GM10248 (cell line): ENCODE results near the gene MITF.

Experiments used
- CTCF ChIA-PET: fragments of 300-600 bp; sonication (Branson Sonifier 250); formaldehyde crosslinking; extraction: SDS; loops from one replicate; lab custom pipeline; 2021; ENCODE audit warnings: antibody characterized with exemption; lab: Yijun Ruan, JAX
- POLR2A ChIA-PET: fragments of 350-650 bp; sonication (Branson Sonifier 250); formaldehyde crosslinking; extraction: SDS; loops from one replicate; lab custom pipeline; 2020; ENCODE audit warnings: antibody characterized with exemption; lab: Yijun Ruan, JAX
- DNase-seq: peaks from one replicate; pipeline ENCODE4 v3.0.0; 2012; ENCODE audit errors: extremely low spot score
- CTCF ChIP-seq: IDR thresholded peaks from 2 replicates; pipeline ENCODE4 v1.5.1; 2012; ENCODE audit warnings: mild to moderate bottlenecking, low read depth; ENCODE audit errors: extremely low read depth, missing control alignments, control extremely low read depth

The MITF gene

GRCh38 chr3:69941439-69942176 lies 202.3 kb downstream of the MITF start:
- TF ChIP-seq CTCF: no peak
- CTCF ChIA-PET: interaction anchor here (0.8 kb wide), 1 partner anchor 8 kb away, joined by 3 read pairs; no protein-coding TSS in a partner anchor

DNA sequence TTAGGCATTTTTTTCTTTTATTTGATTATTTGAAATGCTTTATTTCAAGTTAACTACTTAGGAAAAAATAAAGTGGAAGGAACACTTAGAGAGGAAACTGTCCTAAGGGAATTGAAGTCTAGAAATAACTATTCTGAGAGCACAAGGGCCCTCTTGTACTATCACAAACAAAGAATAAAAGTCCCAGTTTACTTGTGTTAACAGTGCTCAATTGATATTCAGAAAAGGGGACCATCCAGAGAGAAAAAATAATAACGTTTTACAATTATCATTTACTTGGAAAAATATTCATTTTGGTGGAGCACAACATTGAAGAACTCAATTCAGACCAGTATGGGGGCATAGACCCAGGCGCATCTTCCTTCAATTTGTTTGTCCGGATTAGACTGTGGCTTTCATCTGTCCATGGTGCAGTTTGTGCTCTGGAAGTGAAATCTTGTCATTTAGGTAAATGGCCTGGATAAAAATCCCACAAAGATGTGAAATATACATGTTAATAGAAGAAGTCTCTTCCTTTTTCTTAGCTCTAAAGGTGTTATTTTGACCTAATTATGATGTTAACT lies 205.7 kb downstream of the MITF start:
- ChIA-PET POLR2A (no interaction called here), CTCF (interaction anchor here (1.2 kb wide), 1 partner anchor 9 kb away, joined by 3 read pairs; no protein-coding TSS in a partner anchor)
- no peak for DNase-seq
- TF ChIP-seq CTCF: no peak

More at GRCh38 chr3:69941439-69942176, 202.3 kb downstream of the MITF start:
- DNase-seq: no peak
- POLR2A ChIA-PET: no interaction called here

DNA sequence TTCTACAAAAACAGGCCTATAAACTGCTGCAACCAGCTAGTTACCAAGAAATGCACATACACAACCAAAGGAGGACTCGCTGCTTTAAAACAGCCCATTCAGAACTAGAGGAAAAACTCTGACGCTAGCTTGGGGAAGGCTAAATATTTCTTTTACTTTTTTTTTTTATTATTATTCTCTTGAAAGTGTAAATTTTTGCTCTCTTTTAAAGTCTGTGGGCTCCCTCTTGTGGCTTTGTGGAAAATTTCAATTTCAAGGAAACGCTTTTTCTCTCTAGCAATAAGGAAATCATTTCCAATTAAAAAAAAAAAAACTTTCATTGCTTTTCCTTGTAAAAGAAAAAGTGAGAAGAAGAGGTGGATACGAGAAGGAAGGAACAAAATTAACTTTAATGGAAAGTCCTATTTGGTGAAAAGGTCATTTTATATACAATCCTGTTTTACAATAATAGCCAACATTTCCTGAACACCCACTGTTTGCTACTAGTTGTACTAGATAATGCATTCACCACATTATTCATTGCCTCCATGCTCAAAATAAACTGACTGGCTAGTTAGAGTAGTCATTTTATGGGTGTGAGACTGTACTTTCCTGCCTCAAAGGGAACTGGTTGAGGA lies 209.1 kb downstream of the MITF start:
- POLR2A ChIA-PET: no interaction called here
- DNase-seq: peak; percentile 10
- peak; percentile 20 for TF ChIP-seq CTCF
- CTCF ChIA-PET: interaction anchor here (1.0 to 2.3 kb wide), 3 partner anchors 10 to 787 kb away, joined by 3 to 10 read pairs (median 8); no protein-coding TSS in a partner anchor

DNA sequence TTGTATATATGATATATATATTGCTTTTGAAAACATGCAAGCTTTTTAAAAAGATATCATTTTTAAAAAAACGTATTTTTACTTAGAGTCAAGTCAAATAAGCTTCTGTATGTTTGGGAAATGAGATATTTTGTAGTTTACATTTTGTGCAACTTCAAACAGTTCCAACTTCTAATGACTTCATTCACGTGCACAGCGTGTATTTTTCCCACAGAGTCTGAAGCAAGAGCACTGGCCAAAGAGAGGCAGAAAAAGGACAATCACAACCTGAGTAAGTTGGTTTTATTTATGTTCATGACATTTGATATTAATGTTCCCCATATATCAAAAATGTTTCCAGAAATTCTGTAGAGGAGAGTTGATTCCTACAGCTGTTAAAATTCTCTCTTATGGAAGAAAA lies 212.4 kb downstream of the MITF start:
- no peak for TF ChIP-seq CTCF
- DNase-seq: no peak
- ChIA-PET CTCF (no interaction called here), POLR2A (no interaction called here)

DNA sequence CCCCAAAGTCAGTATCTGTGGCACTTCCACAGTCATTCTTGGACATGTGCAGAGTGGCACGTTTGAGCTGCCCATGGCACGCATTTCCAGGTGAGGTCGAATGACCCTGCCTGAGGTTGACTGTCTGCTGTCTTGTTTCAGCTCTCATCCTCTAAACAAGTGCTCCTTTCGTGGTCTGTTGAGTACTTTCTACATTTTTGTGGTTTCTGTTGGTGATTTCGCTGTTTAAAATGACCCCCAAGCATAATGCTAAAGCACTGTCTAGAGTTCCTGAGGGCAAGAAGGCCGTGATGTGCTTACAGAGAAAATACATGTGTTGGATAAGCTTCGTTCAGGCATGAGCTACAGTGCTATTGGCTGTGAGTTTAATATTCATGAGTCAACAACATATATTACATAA lies 220.3 kb downstream of the MITF start:
- CTCF ChIA-PET: no interaction called here
- POLR2A ChIA-PET: no interaction called here
- no peak for DNase-seq
- TF ChIP-seq CTCF: no peak

- CTCF ChIA-PET: interaction anchor here (1.5 kb wide), 1 partner anchor 9 kb away, joined by 4 read pairs; no protein-coding TSS in a partner anchor
- no peak for TF ChIP-seq CTCF
- POLR2A ChIA-PET: no interaction called here
- DNase-seq: no peak
These were observed 222.6 kb downstream of the MITF start for GRCh38 chr3:69961706-69962439.
